GM18505 (cell line): ENCODE data around the gene SYNGR2.

ENCODE experiments used
- ATAC-seq: cut with Tn5 transposase; IDR thresholded peaks from one replicate; pipeline ENCODE4 v1.9.1; 2021; ENCODE audit not compliant: unreplicated experiment
- POLR2A ChIP-seq: IDR thresholded peaks from 4 replicates; pipeline ENCODE4 v1.6.1; 2011; ENCODE audit warnings: borderline replicate concordance; ENCODE audit not compliant: insufficient read depth, insufficient read length; ENCODE audit errors: extremely low read depth

The SYNGR2 gene

GRCh38 chr17:78143214-78144146 is 24.9 kb upstream of the SYNGR2 start:
- TF ChIP-seq POLR2A = no peak
- ATAC-seq = no peak

GRCh38 chr17:78144147-78144719 is 24.1 kb upstream of the SYNGR2 start:
- no peak for ATAC-seq

GRCh38 chr17:78144736-78145641 is 23.4 kb upstream of the SYNGR2 start:
- no peak for TF ChIP-seq POLR2A

More at GRCh38 chr17:78144147-78144719, 24.1 kb upstream of the SYNGR2 start:
- TF ChIP-seq POLR2A = peak; percentile 33

GRCh38 chr17:78146471-78146869 is 21.9 kb upstream of the SYNGR2 start:
- TF ChIP-seq POLR2A = no peak
- no peak for ATAC-seq

More at GRCh38 chr17:78144736-78145641, 23.4 kb upstream of the SYNGR2 start:
- no peak for ATAC-seq

- no peak for ATAC-seq
- no peak for TF ChIP-seq POLR2A
These were observed 21.5 kb upstream of the SYNGR2 start for GRCh38 chr17:78146881-78147280.

- TF ChIP-seq POLR2A = peak; percentile 16
- peak; percentile 42 for ATAC-seq
These were observed 20.9 kb upstream of the SYNGR2 start for GRCh38 chr17:78147315-78147998.

GRCh38 chr17:78148286-78149016 is 19.9 kb upstream of the SYNGR2 start:
- TF ChIP-seq POLR2A = no peak
- no peak for ATAC-seq

GRCh38 chr17:78151514-78152008 is 16.8 kb upstream of the SYNGR2 start:
- no peak for ATAC-seq
- TF ChIP-seq POLR2A = no peak

GRCh38 chr17:78154903-78155811 is 13.2 kb upstream of the SYNGR2 start:
- TF ChIP-seq POLR2A = peak; percentile 66
- peak; percentile 43 for ATAC-seq

GRCh38 chr17:78159575-78160158 is 8.7 kb upstream of the SYNGR2 start:
- TF ChIP-seq POLR2A = no peak
- ATAC-seq = peak; percentile 34
